CD4-positive, alpha-beta T cell treated with Interleukin-21 for 1 hour (primary cell): Measurements from ENCODE around the gene RPL9.
"Not testable (repeated sequence)": the region's sequence is repeated elsewhere in the genome, so short reads cannot be mapped to it uniquely, and the experiment has no call there.

Experiments used
- DNase-seq: peaks from one replicate; pipeline ENCODE4 v3.0.0-alpha.2; 2020

The RPL9 gene

DNA sequence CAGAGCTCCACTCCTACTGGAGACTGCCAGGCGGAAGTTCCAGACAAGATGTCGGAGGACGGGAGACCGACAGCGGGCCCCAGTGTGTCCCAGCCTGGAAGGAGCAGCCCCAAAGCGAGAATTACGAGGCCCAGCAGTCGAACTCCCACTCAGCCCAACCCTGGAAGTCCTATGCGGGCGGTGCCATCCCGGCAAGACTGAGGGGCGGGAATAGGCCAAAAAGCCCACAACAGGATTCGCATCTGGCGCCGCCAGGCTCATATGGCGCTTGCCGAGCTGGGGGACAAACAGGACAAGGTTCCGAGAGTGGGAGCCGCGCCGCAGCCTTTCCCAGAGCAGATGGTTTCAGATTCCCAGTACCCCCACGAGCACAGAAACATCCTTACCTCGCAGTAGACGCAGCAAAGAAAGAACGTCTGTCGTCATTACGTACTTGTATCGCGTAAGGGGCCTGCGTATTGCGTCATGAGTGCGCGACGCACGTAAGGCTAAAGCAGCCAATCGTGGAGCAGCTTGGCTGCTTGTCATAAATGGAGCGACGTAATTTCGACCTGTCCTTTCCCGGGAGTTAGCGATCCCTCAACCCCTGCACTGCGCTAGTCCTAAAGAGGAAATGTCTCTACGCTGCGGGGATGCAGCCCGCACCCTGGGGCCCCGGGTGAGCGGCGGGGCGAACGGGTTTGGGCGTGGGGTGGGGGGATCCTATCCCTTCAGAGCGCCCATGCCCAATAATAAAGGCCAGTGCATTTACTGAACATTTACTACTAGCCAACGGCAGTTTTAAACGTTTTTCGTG lies at the start of gene RPL9, which contains the start of gene LIAS:
RPL9 (minus strand) TSS at position 418 of the 796 bp plus-strand sequence. CDS start 483 bp downstream, outside the sequence.
LIAS (plus strand) TSS at position 552 of the 796 bp plus-strand sequence; CDS start at position 614, 62 bp downstream.
- peak; percentile 96 for DNase-seq

DNA sequence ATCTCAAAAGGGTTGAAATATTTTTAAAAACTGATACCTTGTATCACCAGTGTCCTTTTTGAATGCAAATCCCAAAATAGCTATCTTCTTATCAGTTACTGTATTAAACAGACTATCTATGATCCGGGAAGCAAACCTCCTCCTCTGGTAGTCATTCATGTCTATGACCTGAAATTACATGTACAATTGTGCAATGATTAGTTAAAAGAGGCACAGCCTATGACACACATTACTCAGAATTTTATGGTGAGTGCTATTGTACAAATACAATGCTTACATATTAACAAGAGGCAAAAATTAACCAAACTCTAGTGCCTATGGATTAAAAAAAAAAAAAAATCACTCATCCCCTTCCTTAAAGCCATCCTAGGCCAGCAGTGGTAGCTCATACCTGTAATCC lies 46.9 kb upstream of the RPL9 start:
- DNase-seq: no peak

DNA sequence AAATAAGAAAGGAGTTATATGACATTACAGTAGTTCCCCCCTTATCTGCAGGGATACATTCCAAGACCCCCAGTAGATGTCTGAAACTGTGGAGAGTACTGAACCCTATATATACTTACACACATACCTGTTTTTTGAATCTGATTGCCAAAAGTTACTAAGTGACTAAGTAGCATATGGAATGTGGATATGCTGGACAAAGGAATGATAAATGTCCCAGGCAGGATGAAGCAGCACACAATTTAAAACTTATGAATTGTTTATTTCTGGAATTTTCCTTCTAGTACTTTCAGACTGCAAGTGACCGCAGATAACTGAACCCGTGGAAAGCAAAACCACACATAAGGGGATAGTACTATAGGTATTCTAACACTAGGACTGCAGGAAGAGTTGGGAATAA lies 45.8 kb upstream of the RPL9 start:
- no peak for DNase-seq

DNA sequence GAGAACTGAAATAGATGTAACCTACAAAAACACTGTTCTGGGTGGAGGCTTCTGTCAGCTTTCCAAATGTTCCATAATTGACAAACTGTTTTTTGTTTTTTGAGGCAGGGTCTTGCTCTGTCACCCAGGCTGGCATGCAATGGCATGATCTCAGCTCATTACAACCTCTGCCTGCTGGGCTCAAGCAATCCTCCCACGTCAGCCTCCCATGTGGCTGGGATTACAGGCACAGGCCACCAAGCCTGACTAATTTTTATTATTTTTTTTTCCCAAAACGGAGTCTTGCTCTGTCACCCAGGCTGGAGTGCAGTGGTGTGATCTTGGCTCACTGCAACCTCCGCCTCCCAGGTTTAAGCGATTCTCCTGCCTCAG lies 43.9 kb upstream of the RPL9 start:
- DNase-seq: not testable (repeated sequence)

DNA sequence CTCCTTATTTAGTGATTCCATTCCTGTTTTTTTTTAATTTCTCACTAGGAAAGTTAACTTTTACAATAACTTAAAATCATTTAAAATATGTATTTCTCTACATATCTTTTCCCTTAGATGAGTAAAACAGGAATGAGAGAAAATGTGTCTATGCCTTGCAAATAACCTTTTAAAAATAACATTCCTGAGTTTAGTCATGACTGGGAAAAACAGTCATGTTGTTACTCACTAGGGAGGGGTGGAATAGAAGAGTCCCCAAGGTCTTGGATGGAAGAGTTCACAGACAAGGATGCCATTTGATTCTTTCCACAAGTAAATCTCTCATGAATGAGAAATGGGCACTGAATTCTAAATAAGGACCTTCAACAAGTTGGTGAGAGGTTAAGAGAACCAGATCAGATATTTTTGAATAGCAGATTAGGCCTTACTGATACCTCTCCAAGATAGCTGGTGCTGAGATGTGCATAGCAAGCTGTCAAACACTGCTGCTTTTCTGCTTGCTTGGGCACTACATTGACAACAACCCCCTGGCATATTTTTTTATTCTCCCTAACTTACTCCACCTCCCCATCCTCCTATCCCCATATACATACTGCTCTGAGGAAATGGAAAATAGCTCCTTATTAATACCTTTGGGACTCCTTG lies 43.4 kb upstream of the RPL9 start:
- no peak for DNase-seq

DNA sequence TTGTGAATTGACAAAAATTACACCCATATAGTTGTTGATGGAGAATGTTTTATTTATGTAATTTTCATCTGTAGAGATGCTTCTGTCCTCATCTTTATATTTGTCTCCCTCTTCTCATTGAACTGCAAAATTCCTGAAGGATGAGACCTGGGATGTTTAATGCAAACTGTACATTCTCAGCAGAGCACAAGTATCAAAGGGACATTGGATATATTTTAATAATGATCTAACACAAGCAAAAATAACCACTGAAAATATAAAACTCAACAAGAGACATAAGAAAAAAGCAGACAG lies 40.0 kb upstream of the RPL9 start:
- no peak for DNase-seq

DNA sequence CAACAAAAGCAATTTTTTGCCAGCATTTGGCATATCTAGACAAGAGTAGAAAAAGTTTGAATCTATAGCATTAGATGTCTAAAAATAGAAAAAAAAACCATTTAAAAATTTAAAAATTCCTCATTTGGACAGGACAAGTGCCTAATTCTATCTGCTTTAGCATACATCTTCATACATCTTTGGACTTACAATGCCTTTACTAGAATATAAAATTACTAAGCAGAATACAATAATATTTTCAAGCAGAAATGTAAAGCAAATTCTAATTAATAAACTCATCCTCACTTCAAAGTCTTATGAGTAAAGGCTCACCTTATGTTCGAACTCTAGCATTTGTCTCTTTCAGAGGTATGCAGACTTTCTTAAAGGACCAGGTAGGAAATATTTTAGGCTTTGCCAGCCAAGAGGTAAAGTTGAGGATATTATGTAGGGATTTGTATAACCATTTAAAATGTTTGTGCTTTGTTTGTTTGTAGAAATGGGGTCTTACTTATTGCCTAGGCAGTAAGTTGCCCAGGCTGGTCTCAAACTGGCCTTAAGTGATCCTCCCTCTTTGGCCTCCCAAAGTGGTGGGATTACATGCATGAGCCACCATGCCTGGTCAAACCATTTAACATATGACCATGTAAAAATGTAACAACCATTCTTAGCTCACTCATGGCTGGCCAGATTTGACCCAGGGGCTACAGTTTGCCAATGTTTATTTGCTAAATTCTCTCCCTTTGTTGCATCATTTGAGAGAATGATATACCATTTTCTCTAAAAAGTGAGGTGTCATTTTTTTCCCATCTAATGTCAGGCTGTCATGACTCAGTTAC lies 39.4 kb upstream of the RPL9 start:
- no peak for DNase-seq

DNA sequence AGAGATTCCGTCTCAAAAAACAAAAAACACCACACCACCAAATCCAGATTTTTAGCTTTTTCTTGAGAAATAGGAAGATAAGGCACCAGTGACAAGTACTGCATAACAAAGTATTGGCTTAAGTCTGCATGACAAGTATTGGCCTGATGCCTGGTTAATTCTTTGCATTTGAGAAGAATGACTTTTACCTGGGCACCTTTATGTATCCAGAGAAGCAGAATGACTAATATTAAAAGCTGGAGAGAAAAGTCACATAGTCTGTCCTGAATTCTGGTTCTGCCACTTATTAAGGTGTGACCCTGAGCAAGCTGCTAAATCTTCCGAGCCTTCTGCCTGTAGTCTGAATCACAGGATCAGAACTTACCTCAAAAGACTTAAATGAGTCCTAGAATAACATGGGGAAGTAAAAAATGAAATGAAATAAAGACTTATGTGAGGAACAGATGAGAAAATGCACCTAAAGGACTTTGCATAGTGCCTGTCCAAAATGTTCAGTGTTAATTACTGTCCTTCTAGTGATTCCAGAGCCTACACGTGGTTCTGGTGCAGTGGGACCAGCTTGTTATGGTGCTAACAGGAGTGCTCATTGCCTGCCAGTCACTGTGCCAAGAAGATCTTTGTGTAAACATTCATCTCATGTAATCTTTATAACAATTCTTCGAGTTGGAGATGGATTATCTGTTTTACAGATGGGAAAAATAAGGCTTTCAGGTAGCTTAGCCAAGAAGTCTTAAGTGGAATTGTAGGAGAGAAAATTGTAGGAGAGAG lies 36.9 kb upstream of the RPL9 start:
- DNase-seq: no peak

DNA sequence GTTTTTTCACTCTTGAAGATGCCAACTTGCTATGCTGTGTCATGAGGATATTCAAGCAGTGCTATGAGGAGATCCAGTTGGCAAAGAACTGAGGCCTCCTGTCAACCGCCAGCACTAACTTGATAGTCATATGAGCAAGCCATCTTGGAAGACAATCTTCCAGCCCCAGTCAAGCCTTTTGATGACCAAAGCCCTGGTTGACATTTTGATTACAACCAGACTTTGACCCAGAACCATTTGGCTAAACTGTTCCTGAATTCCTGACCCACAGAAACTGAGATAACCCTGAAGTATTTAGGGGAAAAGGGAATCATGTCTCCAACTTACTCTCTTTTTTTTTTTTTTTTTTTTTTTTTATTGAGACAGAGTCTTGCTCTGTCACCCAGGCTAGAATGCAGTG lies 35.6 kb upstream of the RPL9 start:
- no peak for DNase-seq

DNA sequence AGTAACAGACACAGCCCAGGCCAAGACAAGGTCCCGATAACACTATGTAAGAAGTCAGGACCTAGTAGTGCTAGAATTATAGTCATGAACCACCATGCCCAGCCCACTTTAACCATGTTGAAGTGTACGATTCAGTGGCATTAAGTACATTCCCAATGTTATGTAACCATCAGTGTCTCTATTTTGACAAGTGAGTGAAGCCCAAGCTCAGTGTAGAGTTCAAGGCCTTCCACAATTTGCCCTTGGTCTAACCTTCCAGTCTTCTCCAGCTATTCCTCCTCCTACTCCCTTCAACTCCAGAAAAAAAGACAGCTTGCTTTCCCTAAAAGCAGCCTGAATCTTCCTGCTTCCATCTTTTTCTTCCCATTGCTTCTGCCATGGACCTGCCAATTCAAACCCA lies 31.6 kb upstream of the RPL9 start:
- DNase-seq: no peak

DNA sequence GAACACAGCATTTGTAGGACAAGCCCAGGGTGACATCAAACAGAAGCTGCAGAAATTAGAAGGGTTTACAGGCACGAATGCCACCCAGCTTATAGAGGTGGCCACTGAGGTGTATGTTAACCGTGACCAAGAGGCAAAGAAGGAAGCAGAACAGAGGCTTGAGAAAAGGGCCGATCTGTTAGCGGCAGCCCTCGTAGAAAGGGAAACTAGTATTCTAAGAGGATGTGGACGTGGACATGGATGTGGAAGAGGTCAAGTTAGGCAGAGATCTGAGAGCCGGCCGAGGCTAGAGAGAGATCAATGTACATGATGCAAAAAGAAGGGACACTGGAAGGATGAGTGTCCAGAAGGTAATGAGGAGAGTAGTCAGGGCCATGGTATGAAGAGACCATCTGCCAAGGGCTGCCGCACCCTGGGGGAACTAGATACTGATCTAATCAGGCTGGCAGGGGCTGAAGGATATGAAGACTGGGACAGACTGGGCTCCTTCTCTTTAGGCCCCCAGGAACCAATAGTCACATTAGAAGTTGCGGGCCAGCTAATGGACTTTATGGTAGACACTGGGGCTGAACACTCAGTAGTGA lies 27.6 kb upstream of the RPL9 start:
- DNase-seq: no peak

DNA sequence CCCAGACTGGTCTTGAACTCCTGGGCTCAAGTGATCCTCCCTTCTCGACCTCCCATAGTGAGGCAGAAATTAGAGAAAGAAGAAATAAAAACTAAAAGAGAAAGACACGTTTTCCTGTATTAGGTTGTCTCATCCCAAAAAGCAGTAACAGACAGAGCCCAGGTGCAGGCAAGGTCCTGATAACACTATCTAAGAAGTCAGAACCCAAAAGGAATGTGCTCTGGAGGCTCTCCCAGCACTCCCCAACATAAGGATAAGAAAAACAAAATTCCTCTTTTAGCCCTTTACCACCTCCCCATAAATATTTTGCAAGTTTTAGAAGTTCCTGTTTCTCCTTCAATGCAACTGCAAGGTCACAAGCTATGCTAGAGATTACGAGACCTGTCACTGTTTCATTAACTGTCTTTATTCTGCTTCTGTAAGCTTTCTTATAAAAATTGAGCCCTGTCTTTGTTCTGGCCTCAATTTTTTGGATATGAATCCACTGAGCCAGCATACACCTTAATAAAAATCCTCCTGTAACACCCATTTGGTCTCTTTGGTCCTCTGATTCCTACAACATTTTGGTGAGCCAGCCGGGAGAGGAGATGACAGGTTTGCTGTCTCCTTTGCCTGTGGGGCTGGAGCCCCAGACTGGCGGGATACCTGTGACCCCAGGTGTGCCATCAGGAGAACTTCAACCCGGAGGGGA lies 26.0 kb upstream of the RPL9 start:
- no peak for DNase-seq

DNA sequence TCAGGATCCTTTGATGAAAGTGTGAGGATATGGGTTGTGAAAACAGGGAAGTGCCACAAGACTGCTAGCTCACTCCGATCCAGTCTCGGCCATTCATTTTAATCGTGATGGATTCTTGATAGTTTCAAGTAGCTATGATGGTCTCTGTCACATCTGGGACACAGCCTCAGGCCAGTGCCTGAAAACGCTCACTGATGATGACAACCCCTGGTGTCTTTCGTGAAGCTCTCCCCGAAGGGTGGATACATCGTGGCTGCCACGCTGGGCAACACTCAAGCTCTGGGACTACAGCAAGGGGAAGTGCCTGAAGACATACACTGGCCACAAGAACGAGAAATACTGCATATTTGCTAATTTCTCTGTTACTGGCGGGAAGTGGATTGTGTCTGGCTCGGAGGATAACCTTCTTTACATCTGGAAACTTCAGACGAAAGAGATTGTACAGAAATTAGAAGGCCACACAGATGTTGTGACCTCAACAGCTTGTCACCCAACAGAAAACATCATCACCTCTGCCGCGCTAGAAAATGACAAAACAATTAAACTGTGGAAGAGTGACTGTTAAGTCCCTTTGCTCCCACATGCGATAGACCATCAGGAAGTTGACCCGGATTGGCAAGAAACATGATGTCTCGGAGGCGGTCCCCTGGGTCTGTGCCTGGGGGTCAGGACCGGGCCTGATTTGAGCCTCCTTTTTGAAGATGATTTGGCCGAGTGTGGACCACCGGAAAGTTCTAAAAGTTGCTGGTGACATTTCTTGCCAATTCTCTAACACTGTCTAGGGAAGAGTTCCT lies 22.4 kb upstream of the RPL9 start:
- DNase-seq: no peak

DNA sequence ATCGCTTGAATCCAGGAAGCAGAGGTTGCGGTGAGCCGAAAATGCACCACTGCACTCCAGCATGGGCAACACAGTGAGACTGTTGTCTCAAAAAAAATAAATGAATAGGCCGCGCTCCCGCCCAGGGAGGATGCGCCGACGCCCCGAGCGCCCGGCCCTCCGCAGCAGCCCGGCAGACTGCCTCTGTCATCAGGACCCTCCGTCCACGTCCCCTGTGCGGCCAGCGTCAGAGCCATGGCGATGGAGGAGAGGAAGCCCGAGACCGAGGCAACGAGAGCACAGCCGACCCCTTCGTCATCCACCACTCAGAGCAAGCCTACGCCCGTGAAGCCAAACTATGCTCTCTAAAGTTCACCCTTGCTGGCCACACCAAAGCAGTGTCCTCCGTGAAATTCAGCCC lies 21.5 kb upstream of the RPL9 start:
- DNase-seq: no peak

DNA sequence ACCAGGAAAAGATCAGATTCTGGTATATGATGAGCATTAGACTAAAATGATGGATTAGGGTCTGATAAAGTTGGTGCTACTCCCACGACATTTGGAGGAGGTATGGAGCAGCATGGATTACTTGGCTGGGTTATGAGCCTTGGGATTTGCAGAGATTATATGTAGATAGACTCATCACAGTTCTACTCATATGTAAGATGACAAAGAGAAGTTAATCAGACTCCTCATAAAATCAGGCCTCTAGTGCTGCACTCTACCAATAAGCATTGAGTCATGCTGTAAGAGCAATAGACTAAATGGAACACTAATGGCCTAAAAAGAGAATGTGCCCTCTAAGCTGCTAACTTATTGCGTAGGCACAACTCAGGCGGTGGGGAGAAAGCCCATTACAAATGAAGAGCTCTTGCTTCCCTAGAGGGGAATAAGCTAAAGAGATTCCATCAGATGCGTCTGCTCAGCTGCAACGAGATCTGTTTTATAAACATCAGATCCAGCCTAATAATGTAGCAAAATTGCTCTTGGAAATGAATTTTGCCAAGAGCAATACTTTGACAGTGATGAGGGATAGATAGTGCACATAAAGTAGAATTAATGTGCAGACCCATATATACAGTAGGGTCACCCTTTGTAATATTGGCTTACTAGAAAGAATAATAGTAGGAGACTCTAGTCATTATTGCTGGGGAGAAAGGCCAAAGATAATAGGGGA lies 17.6 kb upstream of the RPL9 start:
- no peak for DNase-seq

DNA sequence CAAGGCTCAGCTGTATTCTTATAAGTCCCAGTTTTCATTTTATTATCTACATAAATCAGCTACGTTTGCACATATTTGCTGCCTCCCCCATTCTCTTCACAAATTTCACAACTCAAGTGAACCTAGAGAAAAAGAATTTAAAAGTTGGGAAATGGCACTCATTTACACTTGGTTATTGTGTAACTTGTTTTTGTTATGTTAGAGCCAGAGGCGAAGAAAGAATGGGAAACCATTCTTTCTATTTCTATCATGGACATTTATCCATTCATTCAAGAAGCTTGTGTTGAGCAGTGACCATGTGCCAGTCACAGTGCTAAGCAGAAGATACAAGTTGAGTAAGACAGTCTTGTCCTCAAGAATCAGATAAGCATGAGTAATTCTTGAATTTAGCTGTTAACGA lies 13.7 kb upstream of the RPL9 start:
- DNase-seq: no peak

DNA sequence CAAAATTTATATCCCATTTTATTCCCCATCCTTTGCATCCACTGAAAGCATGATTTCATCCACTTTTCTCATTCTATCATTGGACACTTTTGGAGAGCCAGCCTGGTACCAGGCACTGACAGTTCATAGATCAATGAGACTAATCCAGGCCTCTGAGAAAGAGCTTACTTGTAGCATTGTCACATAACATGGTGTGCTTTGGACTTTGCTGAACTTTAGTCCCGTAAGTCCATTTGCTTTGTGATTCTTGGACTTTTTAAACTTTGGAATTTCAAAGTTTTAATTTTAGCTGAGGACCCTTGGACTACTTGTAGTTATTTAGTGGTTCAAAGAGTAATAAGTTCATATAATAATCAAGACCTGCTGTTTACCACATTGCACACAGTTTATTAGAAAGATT lies 11.7 kb upstream of the RPL9 start:
- no peak for DNase-seq

DNA sequence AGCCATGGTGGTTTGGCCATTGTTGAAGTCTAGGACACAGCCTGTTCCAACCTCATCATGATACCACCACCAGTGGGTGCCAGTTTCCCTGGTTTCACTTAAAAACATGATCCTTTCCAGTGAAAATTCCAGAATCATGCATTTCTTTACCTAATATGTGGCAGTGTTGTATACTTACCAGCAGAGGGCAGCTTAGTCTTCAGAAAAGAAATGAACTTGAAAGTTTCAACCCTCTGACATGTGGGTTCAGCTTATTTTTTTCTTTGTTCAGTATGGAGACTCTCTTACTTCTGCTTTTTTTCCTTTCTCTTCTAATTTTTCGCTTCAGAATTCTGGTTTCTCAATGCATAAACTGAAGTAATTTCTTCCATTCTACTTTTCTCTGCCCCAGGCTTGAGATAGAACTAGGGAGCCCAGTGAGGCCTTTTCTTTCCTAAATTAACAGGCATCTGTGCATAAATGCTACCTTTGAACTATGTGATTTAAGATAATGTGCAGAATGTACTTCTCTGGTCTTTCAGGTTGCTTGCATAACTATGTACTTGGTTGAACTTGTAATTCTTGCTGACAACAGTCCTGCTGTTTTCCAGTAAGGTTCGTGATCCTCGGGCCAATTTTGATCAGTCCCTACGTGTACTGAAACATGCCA lies 10.8 kb upstream of the RPL9 start:
- peak; percentile 65 for DNase-seq

DNA sequence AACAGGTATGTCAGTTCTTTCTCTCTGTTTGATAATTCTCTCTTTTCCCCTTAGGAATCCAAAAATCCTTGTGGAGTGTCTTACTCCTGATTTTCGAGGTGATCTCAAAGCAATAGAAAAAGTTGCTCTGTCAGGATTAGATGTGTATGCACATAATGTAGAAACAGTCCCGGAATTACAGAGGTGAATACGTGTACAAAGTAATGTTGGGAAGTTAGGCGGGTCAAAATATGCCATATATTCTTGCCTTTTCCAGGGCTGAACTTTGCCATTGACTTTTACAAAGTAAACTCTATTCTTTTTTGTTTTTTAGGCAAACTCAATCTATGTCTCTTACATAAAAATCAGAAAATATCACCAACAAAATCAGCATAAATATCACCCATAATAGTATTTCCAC lies 8.7 kb upstream of the RPL9 start:
- DNase-seq: no peak

DNA sequence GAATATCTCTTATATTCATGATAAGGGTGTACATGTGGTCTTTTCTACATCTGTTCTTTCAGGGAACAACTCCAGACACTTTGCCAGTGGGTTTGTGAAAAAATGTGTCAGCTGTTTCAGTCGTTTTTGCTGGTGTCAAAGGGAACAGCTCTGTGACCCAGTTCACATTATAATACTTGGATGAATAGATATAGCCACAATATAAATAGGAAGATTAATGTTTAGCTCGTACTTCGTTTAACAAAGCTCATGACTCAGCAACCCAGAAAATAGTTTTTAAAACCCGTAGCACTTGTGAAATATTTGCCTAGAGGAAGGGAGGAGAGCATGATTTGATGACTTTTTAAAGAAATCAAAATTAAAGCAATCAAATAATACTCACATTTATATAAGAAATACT lies 8.0 kb upstream of the RPL9 start:
- no peak for DNase-seq
